HFFc6 (cell line): Measurements from ENCODE around the gene CEP104. TPM values are rescaled to one million over a fixed set of nuclear protein-coding genes. Genes with fewer than 3 reads are reported as not detected.
A peak's percentile ranks its signal among the peaks of the same experiment; 100 is the strongest.

Experiments
- DNase-seq: peaks from one replicate; pipeline ENCODE4 v3.0.0-alpha.2; 2018
- H3K27ac Mint-ChIP-seq: 2 replicates; pipeline ENCODE4 v1.8.0; 2020; ENCODE audit warnings: mild to moderate bottlenecking, mixed read lengths
- H3K27me3 Mint-ChIP-seq: 2 replicates; pipeline ENCODE4 v1.8.0; 2021; ENCODE audit warnings: mild to moderate bottlenecking, moderate library complexity, mixed read lengths; ENCODE audit not compliant: insufficient read depth
- H3K36me3 Mint-ChIP-seq: 2 replicates; pipeline ENCODE4 v1.8.0; 2021; ENCODE audit warnings: low read depth, mixed read lengths
- H3K4me1 Mint-ChIP-seq: 2 replicates; pipeline ENCODE4 v1.8.0; 2020; ENCODE audit warnings: low read depth, mixed read lengths
- H3K4me3 Mint-ChIP-seq: 2 replicates; pipeline ENCODE4 v1.8.0; 2020; ENCODE audit warnings: mild to moderate bottlenecking, moderate library complexity, mixed read lengths
- H3K9me3 Mint-ChIP-seq: 2 replicates; pipeline ENCODE4 v1.8.0; 2020; ENCODE audit warnings: mild to moderate bottlenecking, mixed read lengths
- CTCF ChIP-seq: fragments of 200-600 bp; sonication (generic); IDR thresholded peaks from 2 replicates; pipeline ENCODE4 v1.5.0; 2021; ENCODE audit warnings: antibody characterized with exemption, mild to moderate bottlenecking
- total RNA-seq, 6 experiments: library from RNA; stranded (reverse); fragmentation: NEBNext Ultra II Directional; extraction: Animal tissue kit (Norgen Biotek cat#: 25700); gene quantifications; 2 replicates in 1 of 6; 3 replicates in 5 of 6; pipeline ENCODE4 v1.2.3, GENCODE V29; 2021

Gene CEP104
- total RNA-seq, 6 experiments from 2014 or later = 43.2 to 63.4 (median 52.9) TPM

DNA sequence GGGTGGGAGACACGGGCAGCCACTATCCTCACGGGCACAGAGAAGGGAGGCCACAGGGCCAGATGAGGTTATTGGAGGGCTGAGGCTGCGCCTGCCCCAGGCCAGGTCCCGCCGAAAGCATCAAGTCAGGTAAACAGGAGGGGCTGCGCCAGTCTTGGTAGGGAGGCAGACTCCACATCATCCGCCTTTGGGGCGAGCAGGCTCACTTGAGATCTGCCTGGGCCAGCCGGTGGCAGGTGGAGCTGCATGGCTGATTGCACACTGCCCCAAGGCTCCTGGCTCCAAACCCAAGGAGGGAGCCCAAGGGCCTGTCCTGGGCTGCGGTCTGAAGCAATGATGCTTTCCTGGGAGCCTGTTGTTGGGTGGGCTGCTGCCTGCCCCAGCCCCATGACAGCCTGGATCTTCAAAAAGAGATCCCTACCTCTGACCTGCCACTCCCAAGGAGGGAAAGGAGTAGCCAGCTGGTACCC lies 79.9 kb downstream of the CEP104 start:
- no peaks in the 10 kb centered on the region for H3K9me3 Mint-ChIP-seq
- DNase-seq = no peak
- peaks cover 1% of the 10 kb centered on the region for H3K27me3 Mint-ChIP-seq
- TF ChIP-seq CTCF = no peak
- no peak overlapping the region for H3K27ac Mint-ChIP-seq
- H3K4me1 Mint-ChIP-seq = peaks cover 4% of the 10 kb centered on the region; the same call in 1 of the 2 replicates
- H3K4me3 Mint-ChIP-seq = no peak overlapping the region
- peaks cover 11% of the 10 kb centered on the region for H3K36me3 Mint-ChIP-seq

DNA sequence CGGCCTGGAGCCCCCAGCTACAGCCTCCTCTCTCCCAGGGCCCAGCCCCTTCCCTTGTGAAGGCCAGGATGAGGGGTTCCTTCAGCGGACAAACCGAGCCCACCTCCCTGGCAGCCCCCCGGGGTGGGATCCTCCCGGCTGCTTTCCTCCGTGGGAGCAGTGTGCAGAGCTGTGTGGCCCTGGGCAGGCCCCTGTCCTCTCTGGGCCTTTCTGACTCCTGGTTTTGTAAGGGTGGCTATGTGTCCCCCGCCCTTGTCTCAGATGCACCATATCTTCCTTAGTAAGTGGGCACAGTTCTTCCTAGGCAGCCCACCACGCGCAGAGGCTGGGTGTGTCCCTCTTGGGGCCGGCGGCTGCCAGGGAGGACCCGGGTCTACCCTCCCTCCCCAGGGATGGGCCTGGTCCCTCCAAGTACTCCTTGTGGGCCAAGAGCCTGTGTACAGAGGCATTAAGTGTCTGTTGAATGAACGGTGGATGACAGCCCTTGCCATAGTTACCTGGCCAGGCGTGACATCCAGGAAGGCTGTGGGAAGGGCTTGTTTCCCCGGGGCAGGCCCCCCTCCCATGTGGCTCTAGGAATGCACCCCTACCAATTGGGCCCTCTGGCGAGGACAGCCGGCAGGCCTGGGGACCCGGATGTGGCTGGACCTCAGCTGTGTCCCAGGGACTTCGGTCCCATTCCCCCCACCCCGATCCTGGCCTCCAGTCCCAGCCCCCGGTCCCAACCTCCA lies 80.6 kb downstream of the CEP104 start:
- no peak overlapping the region for H3K27ac Mint-ChIP-seq
- peaks cover 3% of the 10 kb centered on the region for H3K27me3 Mint-ChIP-seq
- peaks cover 4% of the 10 kb centered on the region; the same call in 1 of the 2 replicates for H3K4me1 Mint-ChIP-seq
- no peak for DNase-seq
- H3K9me3 Mint-ChIP-seq = no peaks in the 10 kb centered on the region
- H3K4me3 Mint-ChIP-seq = no peak overlapping the region
- no peak for TF ChIP-seq CTCF
- H3K36me3 Mint-ChIP-seq = peaks cover 11% of the 10 kb centered on the region

DNA sequence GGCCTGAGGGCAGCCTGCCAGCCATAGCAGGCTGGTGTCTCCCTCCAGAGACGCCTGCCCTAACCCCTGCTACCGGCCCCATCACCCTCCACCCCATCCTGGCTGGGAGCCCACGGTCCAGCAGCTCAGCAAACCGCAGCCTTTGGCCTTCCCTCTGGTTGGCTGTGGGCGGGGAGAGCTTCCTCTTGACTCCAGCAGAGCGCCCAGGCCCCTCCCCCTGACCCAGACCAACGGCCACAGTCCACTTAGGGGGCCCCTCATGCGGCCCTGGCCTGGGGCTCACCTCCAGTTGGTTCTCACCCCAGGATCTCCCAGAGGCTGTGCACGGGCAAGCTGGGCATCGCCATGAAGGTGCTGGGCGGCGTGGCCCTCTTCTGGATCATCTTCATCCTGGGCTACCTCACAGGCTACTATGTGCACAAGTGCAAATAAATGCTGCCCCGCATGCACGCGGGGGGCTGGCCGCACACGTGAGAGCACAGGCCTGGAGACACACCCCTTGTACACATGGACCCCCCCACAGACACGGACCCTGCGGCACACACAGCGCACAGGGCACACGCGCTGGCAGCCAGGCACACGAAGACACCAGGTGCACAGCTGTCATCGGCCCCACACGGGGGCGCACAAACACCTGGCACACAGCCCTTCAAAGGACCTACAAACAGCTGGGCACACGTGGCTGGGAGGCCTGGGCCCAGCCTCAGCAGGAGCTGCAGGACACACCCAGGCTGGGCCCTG lies 81.4 kb downstream of the CEP104 start:
- peaks cover 11% of the 10 kb centered on the region for H3K36me3 Mint-ChIP-seq
- no peaks in the 10 kb centered on the region for H3K9me3 Mint-ChIP-seq
- peaks cover 4% of the 10 kb centered on the region; the same call in 1 of the 2 replicates for H3K4me1 Mint-ChIP-seq
- DNase-seq = no peak
- H3K27ac Mint-ChIP-seq = no peak overlapping the region
- H3K4me3 Mint-ChIP-seq = no peak overlapping the region
- H3K27me3 Mint-ChIP-seq = peaks cover 9% of the 10 kb centered on the region
- peak; percentile 49; the same call in 1 of the 2 replicates for TF ChIP-seq CTCF

- Mint-ChIP-seq H3K9me3 (no peaks in the 10 kb centered on the region), H3K27me3 (peaks cover 13% of the 10 kb centered on the region), H3K27ac (no peak overlapping the region), H3K4me3 (no peak overlapping the region), H3K4me1 (peaks cover 4% of the 10 kb centered on the region; the same call in 1 of the 2 replicates), H3K36me3 (peaks cover 5% of the 10 kb centered on the region)
- no peak for TF ChIP-seq CTCF
- no peak for DNase-seq
Measured at GRCh38 chr1:3774946-3775489, 82.0 kb downstream of the CEP104 start.

GRCh38 chr1:3774276-3774945 lies 82.6 kb downstream of the CEP104 start:
- no peak for DNase-seq
- TF ChIP-seq CTCF = no peak
- peaks cover 4% of the 10 kb centered on the region; the same call in 1 of the 2 replicates for H3K4me1 Mint-ChIP-seq

More at GRCh38 chr1:3774276-3774945, 82.6 kb downstream of the CEP104 start:
- Mint-ChIP-seq H3K27me3 (peaks cover 17% of the 10 kb centered on the region), H3K9me3 (no peaks in the 10 kb centered on the region), H3K4me3 (no peak overlapping the region), H3K36me3 (no peaks in the 10 kb centered on the region), H3K27ac (no peak overlapping the region)
